Activated CD8-positive, alpha-beta memory T cell treated with anti-CD3 and anti-CD28 coated beads for 4 hours (primary cell): Measurements from ENCODE around the gene SNTG2.

ENCODE experiments used
- DNase-seq, 2 donors: peaks; one replicate each; pipeline ENCODE4 v3.0.0-alpha.2; 2020; ENCODE audit warnings: low read depth in 2 of 2

Gene SNTG2

GRCh38 chr2:1318366-1319009 is 367.8 kb downstream of the SNTG2 start:
- DNase-seq, result no peak

DNA sequence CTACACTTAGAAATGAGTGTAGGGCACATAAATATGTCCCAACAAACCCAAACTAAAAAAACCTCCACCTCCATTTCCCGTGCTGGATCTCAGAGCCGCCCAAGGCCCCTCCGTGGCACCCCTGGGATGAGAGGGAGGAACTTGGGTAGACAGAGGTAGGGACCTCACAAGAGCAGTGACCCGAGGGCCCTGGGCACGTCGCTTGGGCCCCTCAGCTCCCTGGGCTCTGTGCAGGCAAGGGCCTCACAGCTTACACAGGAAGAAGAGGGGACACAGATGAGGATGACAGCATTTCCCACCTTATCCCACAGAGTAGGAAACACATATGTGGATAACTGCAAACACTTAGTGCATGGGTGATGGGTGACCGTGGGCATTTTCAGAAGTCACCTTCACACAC is 368.7 kb downstream of the SNTG2 start:
- no peak for DNase-seq

GRCh38 chr2:1321321-1321720 is 370.7 kb downstream of the SNTG2 start:
- no peak for DNase-seq

GRCh38 chr2:1324884-1325283 is 374.2 kb downstream of the SNTG2 start:
- no peak for DNase-seq

GRCh38 chr2:1328684-1329083 is 378.0 kb downstream of the SNTG2 start:
- DNase-seq, result no peak

DNA sequence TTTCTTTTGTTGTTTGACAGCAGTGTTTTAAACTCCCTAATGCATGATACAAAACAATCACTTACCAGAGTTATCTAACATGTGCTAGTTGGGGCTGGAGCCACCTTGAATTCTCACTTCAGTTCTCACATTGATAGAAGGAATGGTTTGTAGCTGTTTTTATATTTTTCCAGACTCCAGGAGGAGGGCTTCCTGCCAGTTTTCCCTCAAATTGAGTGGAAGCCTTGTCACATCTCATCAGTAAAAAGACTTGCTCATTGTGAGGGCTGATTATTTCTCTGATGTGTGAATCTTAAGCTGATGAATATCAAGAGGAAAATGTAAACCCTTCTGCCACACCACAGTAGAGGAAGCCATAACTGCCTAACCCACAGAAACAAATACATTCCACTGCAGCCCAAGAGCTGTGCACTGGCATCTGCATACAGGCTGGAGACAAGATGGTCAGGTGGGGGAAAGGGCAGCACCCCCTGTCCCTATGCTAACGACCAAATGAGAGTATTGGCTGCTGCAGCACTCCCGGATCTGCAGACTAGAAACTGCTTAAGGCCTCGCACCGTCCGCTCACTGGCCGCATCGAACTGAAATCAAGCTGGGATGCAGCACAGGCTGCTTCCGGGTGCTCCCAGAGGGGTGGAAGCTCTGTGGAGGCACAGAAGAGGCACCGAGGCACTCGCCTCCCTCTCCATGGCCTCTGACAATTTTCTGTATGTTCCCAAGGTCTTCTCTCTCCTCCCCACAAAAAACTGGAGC is 388.9 kb downstream of the SNTG2 start:
- DNase-seq, result no peak

- DNase-seq, result no peak
Measured at GRCh38 chr2:1340141-1340512, 389.5 kb downstream of the SNTG2 start.

DNA sequence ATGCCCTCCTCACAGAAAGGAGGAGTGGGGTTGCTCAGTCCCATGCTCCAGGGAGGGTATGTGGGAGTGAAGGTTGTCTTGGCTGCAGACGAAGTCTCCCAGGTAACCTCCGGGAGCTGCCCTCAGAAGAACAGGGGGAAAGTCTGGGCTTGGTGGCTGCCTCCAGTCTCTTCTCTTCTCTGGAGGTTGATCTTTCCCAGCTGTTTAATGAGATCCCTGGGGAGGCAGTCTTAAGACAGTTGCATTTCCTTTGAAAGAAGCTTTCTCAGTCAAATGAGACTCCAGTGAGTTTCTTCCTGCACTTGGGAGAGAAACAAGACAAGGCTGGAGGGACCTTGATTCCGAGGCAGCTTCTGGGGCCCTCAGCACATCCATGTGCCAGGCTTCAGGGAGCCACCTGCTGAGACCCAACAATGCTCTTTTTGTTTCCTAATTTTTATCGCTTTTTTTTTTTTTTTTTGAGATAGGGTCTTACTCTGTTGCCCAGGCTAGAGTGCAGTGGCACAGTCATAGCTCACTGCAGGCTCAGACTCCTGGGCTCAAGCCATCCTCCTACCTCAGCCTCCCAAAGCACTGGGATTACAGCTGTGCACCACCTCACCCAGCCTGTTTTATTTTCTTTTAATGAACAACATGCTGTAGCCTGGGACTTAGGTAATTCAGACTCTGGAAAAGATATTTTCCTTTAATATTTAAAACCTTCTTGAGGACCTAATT is 390.9 kb downstream of the SNTG2 start:
- no peak for DNase-seq

DNA sequence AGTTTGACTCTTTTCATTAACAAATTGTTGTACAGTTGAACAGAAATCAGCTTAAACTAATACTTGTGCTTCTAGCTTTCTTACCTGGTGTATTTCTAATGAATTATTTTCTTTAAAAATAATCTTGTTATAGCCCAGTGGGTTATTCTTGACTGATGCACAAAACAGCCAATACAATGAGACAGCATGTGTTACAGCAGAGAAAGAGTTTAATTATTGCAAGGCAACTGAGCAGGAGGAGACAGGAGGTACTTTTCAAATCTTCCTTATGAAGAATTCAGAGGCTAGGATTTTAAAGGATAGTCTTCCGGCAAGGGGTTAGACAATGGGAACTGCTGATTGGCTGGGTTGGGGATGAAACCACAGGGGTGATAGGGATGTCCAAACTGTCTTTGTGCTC is 398.1 kb downstream of the SNTG2 start:
- no peak for DNase-seq

- no peak for DNase-seq
Measured at GRCh38 chr2:1350111-1350510, 399.5 kb downstream of the SNTG2 start.

DNA sequence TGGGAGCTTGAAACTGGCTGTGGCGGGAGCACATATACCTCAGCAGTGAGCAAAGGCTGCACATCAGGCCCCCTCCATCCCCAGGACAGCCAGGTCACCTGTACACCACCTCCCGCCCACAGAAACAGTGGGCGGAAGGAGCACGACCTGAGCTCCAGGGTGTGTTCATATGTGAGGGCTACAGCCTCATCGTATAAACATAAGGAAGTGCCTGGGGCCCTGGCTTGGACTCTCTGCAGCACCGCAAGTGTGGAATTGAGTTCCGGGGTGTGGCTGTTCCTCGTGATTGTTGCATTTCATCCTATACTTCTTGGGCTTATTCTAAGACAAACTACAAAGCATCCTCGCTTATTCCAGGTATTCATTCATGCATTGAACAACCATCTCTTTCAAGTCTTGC is 402.5 kb downstream of the SNTG2 start:
- DNase-seq, result no peak

DNA sequence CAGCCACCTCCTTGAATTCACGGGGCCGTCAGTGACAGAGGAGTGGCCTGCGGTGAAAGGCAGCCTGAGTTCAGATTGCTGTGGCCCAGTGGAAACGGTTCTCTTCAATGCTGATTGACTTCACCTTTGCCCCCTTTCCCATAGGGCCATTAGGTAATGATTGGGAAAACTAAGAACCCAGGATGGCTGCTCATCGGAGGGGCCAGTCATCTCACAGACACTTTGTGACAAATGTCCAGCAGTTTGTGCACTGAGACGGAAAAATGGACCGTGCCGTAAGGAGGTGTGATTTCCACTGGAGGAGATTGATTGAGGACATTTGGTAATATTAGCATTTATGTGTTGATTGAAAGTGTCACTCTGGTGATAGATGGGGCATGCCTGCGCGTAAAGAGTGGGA is 402.9 kb downstream of the SNTG2 start:
- DNase-seq, result no peak

GRCh38 chr2:1360144-1360543 is 409.5 kb downstream of the SNTG2 start:
- no peak for DNase-seq

DNA sequence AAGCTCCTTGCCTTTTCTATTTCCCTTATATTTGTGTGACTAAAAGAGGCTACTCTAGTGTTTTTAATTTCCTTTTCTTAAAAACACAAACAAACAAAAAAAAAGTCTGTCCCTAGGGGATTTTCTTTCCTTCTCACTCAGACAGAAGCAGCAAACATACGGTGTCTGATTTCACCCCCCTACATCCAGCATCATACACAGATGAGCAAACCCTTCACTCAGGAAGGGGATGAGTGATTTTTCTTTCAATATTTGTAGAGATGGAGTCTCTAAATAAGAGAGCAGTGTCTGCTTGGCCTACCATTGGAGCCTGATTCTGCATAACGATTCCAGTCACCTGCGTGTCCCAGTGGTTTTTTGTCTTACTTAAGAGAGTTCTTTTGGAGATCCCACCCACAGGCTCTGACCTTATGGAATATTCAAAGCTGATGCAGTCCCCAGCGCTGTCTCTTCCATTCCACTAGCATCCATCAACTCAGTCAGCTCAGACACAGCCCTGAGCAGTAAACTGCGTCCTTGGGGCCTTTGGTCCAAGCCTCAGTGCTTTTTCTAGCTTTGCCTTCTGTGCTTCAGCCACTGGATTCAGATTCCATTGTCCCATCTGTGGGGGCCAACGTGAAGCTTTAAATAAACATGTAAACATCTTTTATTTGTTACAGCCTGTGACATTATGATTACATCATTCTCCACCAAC is 410.1 kb downstream of the SNTG2 start:
- DNase-seq, result no peak

DNA sequence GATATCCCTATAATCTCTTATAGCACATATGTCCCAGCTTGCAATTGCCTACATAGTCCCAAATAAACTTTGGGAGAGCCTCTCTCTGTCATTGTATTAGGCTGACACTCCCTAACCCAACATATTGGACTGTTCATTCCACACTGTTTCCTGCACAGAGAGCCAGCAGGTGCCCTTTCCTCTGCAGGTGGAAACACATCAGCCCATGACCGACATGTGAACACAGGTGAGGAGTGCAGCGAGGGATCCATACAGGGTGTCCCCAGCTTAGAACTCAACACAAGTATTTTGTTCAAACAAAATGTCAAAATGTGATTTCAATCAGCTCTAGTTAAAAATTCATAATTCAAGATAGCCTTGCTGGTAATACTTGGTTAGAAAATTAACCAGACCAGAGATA is 412.7 kb downstream of the SNTG2 start:
- DNase-seq, result no peak

DNA sequence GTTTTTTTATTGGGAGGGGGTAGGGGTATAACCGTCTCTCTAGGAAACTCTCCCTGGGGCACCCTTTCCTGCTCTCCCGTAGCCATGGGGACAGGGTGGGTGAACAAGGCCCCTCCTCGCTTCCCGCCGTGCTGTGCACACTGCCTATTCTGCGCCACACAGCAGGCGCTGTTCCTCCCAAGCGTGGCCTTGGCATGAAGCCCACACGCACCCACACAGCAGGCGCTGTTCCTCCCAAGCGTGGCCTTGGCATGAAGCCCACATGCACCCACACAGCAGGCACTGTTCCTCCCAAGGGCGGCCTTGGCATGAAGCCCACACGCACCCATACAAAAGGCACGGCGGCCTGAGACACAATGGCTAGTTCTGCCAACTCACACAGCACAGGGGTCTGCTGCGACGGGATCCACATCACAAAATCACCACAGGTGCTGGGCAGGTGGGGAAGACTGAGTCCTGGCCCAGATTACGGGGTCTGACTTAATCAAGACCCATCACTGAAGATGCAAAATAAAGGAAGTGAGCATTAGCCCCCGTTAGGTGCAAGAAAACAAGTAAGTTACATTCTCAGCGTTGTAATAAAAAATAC is 416.0 kb downstream of the SNTG2 start:
- DNase-seq, result no peak

DNA sequence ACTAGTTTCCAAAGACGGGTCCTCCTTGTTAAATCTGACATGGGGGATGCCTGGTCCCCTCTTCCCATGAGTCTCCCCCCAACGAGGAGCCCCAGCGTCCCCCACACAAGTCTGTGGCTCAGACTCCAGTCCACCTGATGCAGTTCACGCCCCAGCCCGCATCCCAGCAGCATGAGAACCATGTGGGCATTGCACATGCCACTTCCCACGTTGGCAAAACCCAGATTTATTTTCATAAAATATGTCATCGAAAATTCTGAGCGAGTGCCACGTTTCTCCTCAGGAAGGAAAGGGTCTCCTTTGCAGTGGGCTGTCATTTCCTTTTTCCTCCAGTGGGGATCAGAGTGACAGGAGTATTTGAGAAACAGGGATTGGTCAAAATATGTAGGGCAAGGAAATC is 417.0 kb downstream of the SNTG2 start:
- no peak for DNase-seq

DNA sequence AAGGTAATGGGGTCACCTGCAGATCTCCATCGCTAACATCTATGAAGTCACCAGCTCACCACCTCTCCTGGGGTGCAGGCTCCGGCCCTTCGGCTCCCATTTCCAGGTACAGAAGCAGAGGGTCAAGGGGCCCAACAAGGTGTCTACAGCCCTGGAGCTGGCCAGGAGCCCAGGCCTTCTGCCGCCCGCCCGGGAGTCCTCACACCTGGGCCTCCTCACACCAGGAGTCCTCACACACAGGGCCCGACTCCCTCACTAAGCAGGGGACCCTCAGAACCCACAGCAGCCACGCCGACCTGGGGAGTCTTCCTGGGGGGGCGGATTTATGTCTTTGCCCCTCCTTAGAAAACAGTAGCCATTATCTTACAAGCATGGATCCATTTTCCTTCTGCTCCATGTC is 419.3 kb downstream of the SNTG2 start:
- DNase-seq, result no peak

- no peak for DNase-seq
Measured at GRCh38 chr2:1370461-1370860, 419.8 kb downstream of the SNTG2 start.

DNA sequence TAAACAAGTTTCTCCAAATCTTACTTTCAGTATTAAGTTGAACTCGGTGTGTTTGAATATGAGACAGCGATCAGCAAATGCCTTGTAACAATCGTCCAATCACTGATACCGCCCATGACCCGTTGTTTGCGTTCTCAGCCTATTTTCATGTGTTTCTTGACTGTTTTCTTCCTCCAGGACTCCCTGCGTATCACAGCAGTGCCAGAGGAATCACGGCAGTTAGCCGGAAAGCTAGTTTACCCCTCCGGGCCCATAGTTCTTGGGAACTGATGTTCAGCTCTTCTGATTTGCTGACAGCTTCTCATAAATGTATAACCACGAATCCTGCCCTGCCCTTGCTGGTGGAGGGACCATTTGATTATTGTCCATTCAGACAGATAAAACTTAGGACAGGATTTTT is 420.4 kb downstream of the SNTG2 start:
- no peak for DNase-seq

- DNase-seq, result no peak
Measured at GRCh38 chr2:1373830-1374229, 423.2 kb downstream of the SNTG2 start.

GRCh38 chr2:1374287-1374686 is 423.6 kb downstream of the SNTG2 start:
- no peak for DNase-seq
